Erythroblast (primary cell): ENCODE data around the gene RB1.

Source experiments
- GATA1 ChIP-seq: IDR thresholded peaks from 2 replicates; pipeline ENCODE4 v1.6.1; 2011; ENCODE audit warnings: low read depth, mild to moderate bottlenecking, control low read depth, low read length, moderate library complexity
- POLR2A ChIP-seq: IDR thresholded peaks from 2 replicates; pipeline ENCODE4 v1.6.1; 2011; ENCODE audit warnings: mild to moderate bottlenecking, low read length

DNA sequence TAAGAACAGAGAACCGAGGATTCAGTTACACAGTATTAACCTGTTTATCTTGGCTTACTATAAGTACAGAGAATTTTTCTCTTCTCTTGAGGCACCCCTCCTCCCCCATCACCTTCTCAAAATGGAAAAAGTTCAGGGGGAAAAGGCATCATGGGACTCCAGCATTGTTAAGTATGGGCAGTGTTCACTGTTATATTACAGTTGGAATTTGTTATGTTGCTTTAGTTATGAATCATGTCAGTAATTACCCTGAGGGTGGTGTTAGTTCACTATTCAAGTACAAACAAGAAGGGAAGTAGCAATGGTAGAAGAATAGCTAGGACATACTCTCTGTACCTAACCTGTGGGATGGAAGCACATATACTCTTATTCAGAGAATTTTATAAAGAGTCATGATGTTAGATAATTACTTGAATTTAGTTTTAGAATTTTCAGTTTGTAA, 97.3 kb downstream of the RB1 start:
- TF ChIP-seq POLR2A: no peak
- TF ChIP-seq GATA1: no peak
